ENCODE results near the gene TAGAP.

TAGAP gene

DNA sequence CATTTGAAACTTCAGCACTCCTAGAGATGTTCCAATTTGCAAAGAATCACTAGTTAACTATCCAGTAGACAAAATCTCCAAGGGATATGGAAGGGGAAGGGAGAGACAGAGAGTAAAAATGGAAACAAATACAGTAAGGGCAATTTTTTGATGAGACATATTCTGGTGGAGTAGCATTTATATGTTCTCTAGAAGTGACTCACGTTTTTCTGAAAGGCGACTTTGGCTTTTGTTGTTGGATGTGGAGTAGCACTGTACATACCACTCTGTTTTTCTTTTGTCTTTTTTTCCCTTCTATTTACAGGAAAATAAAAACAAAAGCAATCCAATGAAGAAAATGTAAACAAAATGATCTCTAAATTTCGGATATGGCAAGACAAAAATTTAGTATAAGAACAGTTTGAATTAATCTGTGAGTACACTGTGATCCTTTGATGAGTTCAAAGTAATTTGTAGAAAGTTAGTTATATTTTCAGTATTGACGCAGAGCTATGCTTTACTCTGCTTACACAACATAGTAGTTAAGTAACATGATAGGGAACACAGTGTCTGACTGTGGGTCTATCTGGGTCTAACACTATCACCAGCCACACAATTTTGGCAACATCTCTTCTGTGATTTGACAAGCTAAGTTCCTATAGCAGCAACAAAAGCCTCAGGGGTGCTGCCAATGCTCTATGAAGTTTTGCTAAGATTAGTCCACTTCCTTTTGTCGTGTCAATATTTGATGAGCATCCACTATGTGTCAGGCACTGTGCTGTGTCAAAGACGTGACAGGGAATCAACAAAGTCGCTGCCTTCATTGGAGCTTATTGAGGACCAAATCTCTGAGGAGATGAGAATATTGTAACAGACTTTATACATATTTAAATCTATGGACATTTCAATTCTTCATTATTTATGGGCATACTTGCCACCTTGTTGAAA, 27.3 kb upstream of the TAGAP start:
- no peak for FAIRE-seq

DNA sequence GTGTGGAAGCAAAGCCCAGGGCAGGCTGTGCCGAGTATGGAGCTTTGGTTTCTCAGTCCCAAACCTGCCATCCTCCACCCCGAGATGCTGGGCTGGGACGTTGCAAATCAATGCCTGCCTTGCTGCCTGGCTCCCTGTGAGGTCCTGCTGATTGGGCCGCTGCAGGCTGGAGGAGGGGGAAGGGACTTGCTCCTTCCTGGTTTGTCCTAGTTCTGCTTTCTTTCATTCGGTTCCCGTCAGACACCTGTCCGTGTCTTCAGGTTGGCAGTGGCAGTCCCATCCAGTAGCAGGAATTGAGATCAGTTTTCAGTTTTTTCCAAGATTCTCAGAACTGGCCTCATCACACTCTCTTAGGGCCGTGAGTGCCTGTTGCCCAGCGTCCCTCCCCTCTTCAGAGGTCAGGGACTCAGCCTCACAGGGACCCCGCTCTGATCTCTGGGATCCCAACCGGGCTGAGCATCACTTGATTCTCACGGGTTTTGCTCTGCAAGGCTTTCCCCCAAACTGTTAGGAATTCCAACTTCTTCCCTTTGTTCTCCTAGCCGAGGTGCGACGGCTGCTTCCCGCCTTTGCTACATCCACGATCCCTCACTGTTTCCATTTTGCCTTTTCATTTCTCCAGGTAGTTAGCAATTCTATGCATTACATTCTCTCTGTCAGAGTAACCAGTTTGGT, 24.2 kb upstream of the TAGAP start:
- FAIRE-seq = no peak

DNA sequence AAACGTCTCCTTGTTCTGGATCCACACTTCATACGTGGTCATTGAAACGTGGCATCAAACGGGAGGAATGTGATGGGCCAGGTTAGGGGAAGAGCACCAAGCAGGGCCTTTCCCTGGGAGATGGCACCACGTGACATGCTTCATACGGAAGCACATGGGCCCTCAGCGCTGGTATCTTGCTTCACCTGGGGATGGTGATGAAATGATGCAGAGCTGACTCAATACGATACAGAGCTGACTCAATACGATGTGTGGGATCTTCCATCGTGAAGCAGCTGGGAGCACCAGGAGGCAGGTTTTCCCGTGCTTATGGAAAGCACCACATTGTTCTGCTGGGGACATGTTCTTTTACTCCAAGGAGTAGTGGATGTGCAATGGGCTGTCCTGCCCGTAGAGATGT, 22.5 kb upstream of the TAGAP start:
- no peak for FAIRE-seq

DNA sequence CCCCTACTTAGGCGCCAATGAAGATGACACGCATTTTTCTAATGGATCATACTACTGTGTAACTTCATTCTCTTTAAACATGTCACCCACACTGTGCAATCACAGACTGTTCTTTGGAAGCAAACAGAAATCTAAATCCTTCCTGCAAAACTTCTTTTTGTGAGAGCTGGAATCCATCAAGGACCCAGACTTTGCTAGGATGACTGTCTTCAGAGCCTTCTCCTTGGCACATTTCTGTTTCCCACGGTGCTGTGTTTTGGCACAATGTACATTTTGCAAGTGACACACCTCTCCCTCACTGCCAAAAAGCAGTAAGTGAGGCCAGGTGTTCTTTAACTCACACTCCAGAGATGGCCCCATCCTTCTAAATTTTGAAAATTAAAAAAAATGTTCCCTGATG, 21.7 kb upstream of the TAGAP start:
- FAIRE-seq = no peak

DNA sequence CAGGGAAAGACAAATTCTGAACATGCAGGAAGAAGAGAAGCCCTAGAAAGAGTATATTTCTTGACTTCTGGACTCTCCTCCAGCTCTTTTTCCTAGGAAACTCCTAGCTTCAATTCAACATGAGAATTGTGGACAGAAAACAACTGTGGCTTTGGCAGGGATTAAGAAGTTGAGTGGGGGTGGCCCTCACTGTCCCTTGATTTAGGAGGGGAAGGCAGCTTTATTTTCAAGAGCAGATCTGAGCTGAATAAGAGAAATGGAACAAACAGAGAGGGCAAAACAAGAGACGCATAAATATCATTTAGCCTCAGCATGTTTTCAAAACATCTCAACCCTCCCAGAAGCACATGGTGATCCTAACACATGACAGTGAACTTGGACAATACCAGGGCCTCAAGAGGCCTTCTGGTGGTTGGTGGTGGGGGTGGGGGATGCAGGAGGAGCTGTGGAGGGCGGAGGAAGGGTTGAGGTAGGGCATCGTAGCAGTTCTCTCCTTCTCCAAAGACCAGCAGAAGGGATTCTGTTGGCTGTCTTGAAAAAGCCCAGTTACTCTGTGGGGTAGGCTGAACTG, 21.1 kb upstream of the TAGAP start:
- no peak for FAIRE-seq

DNA sequence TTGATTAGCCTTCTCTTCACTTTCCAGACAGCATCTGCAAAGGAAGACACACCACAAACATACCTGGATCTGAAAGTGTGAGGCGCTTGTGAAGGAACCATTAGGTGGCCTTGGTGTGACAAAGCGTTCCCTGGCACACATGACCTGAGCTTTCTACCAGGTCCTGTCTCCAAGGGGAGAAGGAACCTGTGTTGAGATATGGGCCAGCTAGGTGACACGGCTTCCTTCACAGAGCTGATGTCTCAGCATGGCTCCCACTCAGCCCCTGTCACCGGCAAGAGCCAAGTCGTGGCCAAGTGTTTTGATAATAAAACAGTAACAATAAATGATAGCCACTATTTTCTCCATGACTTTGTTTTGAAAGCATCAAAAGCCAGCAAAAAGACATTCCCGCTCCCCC, 20.3 kb upstream of the TAGAP start:
- no peak for FAIRE-seq

DNA sequence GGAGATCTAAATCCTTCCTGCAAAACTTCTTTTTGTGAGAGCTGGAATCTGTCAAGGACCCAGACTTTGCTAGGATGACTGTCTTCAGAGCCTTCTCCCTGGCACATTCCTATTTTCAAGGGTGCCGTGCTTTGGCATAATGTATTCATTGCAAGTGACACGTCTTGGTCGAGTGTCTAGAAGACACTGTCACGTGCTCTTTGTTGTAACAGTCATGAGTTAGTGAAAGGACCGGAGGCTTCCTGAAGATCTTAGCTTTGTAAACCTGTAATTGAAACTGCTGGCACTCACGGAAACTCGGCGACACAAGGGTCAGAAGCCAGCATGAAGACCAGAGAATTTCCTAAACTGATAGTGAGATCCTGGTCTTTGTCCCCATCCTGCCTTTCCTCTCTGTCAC, 19.7 kb upstream of the TAGAP start:
- no peak for FAIRE-seq

DNA sequence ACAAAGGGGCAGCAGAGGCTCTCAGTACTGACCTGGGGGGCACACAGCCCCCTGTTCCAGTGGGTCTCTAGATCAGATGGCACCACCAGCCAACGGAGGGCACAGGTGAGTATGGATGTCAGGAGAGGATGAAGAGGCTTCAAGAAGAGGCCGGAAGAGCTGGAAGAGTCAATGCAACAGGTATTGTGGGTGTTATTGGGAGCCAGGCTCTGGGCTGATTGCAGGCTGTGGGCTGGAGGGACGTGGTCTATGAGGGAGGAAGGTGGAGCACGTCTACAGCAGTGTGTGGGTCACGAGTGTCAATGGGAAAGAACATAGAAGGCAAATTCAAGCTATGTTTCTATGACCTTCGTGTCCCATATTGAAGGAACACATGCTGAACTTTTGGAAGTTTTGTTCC, 18.8 kb upstream of the TAGAP start:
- no peak for FAIRE-seq

DNA sequence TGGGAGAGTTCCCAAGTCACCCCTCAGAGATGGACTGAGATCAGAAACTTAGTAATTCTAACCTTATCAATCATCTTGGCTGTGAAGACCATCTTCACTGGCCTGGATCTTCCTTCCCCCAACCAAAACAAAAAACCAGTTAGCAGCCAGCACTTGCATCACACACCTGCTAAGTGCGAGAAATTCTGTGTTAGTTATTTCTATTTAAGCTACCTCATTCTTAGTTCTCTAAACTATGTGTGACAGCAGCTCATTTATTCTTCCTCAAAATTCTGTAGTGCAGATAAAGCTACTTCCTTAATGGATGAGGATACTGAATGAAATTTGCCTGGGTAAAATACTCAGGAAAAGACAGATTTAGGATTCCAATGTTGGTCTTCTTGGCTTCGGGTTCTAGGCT, 18.2 kb upstream of the TAGAP start:
- FAIRE-seq = no peak

DNA sequence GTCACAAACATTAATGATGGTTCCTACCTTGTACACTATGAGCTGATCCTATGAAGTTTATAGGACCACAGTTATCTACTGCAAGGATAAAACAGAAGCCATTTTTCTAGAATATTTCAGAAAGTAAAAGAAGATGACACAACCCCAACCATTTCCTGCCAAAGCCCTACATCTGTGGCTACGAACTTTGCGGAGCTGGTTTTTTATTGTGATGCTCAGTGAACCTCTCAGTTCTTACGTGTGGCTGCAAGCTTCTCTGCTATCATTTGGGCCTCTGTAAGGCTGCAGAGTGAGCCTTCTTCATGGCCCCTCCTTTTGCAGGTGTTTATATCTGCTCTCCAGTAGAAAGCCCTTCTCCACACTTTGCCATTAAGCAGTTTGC, 17.8 kb upstream of the TAGAP start:
- no peak for FAIRE-seq

DNA sequence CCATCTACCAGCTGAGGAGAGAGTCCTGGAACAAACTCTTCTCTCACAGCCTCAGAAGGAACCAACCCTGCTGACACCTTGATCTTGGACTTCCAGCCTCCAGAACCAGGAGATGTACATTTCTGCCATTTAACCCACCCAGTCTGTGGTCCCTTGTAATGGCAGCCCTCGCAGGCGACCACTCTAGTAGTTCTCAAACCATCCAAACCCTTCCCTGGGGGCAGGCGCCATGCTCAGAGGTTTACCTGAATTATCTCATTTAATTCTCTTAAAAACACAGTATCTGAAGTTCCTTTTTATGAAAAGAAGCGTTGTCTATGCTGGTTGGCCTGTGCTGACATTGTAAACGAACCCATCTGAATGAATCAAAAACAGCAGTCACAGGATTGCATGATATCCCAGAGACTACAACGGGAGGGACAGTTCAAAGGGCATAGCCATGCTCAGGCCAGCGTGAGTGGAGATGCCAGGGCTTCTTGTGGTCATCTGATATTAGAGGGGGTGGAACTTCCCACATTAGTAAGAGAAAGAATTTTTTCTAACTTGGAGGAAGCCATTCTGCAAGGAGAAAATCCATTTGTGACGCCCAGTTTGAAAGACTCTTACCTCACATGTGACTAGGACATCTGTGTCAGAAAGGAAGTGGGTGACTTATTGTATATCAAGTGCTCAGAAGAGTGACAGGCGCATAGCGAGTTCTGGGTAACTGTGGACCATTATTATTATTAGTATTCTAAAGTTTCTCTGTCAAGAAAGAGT, 17.2 kb upstream of the TAGAP start:
- no peak for FAIRE-seq

DNA sequence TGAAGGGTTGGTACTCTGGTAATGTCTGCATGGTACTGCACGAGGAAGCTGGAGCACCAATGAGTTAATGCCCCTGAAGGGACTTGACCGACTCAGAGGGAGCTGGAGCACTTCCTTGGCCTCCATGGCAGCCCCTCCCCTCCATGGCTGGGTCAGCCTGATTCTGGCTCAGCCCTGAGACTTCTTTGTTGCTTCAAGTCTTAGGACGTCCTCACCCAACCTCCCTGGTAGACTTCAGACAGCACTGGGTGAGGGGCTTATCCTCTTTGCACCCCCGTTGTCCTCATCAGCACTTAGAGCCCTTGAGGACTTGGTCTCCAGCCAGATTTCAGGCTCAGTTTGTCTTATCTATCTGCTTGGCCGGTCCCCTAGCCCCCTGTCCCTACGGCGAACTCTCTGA, 16.4 kb upstream of the TAGAP start:
- FAIRE-seq = no peak

DNA sequence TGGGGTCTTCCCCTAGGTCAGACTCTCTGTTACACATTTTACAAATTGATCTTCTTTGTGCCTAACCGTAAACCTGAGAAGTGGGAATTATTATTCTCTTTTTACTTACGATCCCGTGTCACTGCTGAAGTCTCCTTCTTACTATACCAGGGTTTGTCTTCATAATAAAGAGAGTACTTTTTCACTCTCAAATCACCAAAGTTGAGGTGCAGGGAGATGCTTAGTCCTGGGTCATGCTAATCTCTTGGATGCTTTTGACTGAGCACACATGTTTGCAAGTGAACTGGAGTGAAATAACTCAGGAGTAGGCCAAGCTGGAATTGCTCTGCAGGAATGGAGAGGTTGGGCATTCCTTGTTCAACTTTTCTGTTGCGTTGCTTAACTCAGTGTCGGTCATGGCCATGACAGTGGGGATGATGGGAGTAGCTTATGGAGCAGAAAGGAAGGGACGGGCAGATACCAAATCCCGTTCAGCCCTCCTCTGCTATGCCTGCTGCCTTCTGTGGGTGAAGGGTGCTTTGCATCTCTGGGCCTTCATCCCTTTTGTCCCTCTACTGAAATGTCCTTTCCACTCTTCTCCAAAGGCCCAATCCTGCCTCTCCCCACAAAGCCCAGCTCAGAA, 15.2 kb upstream of the TAGAP start:
- no peak for FAIRE-seq

DNA sequence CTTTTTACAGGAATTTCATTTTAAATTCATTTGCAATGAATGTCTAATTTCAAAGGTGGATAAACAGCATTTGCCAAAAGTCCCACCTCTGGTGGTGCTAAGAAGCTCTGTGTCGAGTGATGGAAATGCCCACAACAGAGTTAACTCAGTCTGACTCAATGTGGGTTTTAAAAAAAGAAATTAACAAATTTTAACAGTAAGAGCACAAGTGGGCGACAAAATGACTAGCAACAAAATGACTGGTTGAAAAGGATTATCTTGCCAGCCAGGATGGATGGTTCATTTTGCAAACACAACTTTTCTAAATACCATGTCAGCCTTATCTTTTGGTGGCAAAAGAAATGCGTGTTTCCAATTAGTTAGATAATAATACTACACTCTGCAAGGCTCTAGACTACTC, 14.3 kb upstream of the TAGAP start:
- no peak for FAIRE-seq

DNA sequence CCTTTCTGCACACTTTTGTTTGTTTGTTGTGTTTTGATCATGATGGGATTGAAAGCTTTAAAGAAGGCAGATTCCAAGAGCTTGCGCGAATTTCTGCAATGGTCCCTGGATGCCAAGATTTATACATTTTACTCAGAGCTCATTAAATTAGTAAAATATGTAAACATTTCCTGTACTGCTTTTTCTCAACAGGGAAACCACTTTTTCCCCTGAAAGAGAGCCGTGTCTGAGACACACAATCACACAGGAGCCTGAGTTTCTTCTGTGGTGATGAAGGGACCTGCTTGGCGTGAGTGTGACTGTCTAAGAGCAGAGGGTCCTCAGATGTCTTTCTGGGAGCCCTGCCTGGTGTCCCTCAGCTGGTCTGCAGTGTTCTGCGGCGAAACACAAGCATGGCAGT, 12.1 kb upstream of the TAGAP start:
- no peak for FAIRE-seq

DNA sequence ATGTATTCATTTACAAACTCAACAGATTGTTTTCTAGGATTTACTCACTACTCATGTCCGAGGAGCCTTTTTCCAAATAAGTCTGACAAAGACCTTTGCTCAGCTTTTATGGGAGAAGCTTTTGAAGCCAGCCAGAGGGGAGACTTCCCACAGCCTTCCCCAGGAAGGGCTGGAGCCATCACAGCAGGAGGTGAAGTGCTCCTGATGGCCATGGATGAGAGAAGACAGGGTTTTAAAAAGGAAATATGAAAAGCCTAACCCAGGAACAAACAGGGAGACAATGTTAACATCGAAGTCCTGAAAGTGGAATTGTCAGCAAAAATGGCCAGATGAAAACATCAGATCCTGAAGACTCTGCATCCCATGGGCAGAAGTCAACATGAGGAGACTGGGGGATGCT, 11.6 kb upstream of the TAGAP start:
- no peak for FAIRE-seq

DNA sequence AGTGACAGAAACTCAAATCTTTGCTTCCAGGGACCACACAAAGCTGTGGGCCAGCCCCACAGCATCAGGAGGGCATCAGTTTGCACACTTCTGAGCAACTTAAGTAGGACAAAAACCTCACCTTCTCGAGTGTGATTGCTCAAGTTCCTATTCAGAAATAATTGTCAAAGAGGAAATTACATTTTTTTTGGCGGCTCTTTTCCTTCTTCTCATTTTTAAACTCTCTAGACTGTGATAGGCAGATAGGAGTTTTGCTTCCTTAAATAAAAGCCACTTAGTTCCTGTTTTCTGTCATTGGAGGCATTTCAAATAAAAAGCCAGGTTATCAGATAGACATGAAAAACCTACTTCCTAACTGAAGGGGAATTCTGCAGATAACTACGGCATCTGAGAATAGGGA, 11.2 kb upstream of the TAGAP start:
- FAIRE-seq = no peak

DNA sequence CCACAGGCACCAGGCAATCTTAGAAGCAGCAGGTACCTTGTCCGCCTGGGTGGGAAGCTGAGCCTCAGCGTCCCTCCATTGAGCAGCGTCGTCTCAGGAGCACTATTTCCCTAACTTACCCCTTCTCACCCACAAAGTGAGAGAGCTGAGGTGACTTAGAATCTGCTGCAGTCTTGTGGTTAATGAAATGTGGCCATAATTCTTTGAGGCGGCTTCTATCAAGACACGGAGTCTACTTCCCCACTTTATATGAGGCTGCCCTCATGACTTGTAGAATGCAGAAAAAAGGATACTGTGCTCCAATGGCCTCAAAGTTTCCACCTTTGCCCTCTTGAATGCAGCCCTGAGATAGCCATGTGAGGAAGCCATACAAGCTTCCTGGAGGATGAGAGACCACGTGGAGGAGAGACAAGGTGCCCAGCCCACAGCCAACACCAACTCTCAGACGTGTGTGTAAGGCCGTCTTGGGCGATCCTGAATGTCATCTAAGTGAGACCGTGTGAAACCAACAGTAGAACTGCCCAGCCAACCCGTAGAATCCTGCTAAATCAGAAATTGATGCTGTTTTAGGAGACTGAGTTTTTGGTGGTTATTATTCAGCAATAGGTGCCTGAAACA, 9.1 kb upstream of the TAGAP start:
- FAIRE-seq = no peak

DNA sequence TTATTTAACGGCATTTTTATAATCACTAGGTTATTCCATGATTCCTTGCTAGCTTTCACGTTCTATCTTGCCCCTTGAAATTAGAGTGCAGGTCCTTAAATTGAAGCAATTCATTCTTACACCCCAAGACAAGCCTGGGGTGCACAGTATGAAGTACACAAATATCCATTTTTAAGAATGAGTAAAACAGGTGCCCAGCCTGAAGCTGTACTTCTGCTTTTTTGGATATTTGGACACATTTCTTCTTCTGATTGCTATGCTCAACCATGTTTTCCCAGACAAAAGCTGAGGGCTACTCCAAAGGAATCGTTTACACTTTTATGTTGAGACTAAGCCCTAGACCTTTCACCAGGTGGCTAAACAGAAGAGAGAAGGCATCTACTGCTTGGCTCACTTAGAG, 7.9 kb upstream of the TAGAP start:
- FAIRE-seq = no peak

DNA sequence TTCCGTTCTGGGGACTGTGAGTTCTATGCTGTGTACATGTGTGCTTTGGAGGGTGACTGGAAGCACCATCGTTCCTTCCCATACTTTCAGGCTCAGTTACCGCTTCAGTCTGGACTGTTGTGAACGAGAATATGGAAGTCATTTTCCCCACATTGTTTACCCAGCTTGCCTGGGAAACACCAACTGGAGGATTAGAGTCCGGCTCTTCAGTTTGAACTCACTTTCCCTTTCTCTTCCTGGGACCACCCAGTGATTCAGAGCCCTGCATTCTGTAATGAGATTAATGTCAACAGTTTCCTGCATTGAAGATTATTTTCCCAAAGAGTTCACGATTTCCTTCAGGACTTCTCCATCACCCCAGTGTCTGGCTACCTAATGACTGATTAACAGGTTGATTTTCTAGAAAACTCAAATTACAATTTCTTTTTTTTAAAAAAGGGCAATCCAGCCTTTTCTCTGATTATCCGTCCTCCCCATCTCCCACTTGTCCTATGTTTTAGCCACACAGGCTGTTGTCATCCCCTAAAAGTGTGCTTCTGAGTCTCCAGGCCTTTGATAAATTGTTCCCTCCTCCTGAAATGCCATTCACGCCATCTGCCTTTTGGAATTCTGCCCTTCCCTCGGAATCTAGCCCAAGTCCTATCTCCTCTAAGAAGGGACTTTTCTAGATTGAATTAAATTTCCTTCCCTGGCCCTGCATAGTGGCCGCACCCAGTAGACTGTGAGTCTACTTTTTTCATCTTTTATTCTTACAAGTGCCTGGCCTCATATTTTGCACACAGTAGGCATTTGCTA, 3.3 kb upstream of the TAGAP start:
- no peak for FAIRE-seq

DNA sequence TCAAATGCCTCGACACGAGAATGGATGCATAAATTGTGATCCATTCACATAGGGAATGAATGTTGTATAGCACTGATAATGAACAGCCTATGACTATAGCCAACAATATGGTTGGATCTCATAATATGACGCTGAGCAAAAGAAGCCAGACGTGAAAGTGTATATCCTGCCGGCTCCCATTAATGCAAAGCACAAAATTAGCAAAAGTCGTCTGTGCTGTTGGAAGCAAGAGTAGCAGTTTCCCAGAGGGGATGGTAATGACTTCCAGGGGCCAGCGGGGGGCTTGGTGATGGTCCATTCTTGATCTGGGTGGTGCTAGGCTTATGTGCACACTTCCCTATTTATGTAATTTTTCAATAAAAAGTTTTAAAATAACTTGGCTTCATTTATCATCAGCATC, 1.0 kb upstream of the TAGAP start:
- no peak for FAIRE-seq

DNA sequence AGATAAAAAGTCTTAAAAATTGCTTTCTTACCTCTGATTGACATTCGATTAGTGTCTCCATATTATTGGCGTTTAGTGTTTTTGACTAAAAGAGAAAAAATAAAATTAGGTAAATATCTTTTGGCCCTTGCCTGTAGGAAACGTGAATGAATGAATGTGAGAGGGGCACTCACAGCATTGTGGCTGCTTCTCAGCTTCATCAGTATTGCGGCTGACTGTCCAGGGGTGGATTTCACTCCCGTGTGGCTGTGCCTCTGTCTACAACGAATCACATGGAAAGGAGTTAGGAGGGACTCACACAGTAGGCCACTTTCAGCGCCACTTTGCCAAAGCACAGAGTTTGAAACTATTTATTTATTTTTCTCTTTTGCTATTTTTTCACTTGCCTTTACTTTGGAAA, 844 bp downstream of the TAGAP start:
- FAIRE-seq = no peak

All from islet of Langerhans (tissue), 1 donor.